Umbilical cord (tissue), 2 donors: ENCODE results near the gene EIF4G1. TPM values are rescaled to one million over a fixed set of nuclear protein-coding genes. Genes with fewer than 3 reads are reported as not detected.
A peak's percentile ranks its signal among the peaks of the same experiment; 100 is the strongest.
"Not testable (repeated sequence)": the region's sequence is repeated elsewhere in the genome, so short reads cannot be mapped to it uniquely, and the experiment has no call there.

Experiments
- DNase-seq: peaks from one replicate; pipeline ENCODE4 v3.0.0-alpha.2; 2015; ENCODE audit warnings: low spot score
- total RNA-seq: library from RNA; depleted of rRNA; stranded (reverse); fragments of >200 nt; gene quantifications from one replicate; pipeline ENCODE4 v1.2.3, GENCODE V29; 2014; ENCODE audit warnings: low replicate concordance; ENCODE audit not compliant: insufficient read depth

Gene EIF4G1
- total RNA-seq: 89.6 TPM

GRCh38 chr3:184314363-184314699, at the start of gene EIF4G1:
TSS of gene EIF4G1 (plus strand) at chr3:184314606. CDS start at chr3:184315797, 1,191 bp downstream.
- DNase-seq: peak; percentile 94

- not testable (repeated sequence) for DNase-seq
Observed at GRCh38 chr3:184267249-184267648, 47.2 kb upstream of the EIF4G1 start.

GRCh38 chr3:184272269-184272668, 42.1 kb upstream of the EIF4G1 start:
- no peak for DNase-seq

GRCh38 chr3:184275381-184275701, 39.1 kb upstream of the EIF4G1 start:
- DNase-seq: no peak

GRCh38 chr3:184275961-184276910, 38.2 kb upstream of the EIF4G1 start, which contains the start of gene ECE2:
TSS of gene ECE2 (plus strand) at chr3:184276022. CDS start at chr3:184276154, 132 bp downstream.
- DNase-seq: no peak

- no peak for DNase-seq
Observed at GRCh38 chr3:184277366-184277765, 37.0 kb upstream of the EIF4G1 start.

- no peak for DNase-seq
Observed at GRCh38 chr3:184282941-184283340, 31.5 kb upstream of the EIF4G1 start.

- no peak for DNase-seq
Observed at GRCh38 chr3:184283681-184284080, 30.7 kb upstream of the EIF4G1 start.

GRCh38 chr3:184284696-184285095, 29.7 kb upstream of the EIF4G1 start:
- DNase-seq: peak; percentile 65

GRCh38 chr3:184289426-184289938, 24.9 kb upstream of the EIF4G1 start:
- DNase-seq: no peak

- DNase-seq: no peak
Observed at GRCh38 chr3:184290331-184290730, 24.1 kb upstream of the EIF4G1 start.

GRCh38 chr3:184291044-184291737, 23.2 kb upstream of the EIF4G1 start:
- DNase-seq: no peak

- no peak for DNase-seq
Observed at GRCh38 chr3:184291738-184292445, 22.5 kb upstream of the EIF4G1 start.

GRCh38 chr3:184295771-184296170, 18.6 kb upstream of the EIF4G1 start:
- no peak for DNase-seq

- no peak for DNase-seq
Observed at GRCh38 chr3:184296616-184297015, 17.8 kb upstream of the EIF4G1 start.

GRCh38 chr3:184298759-184299487, 15.5 kb upstream of the EIF4G1 start, which contains the start of gene PSMD2:
TSS of gene PSMD2 (plus strand) at chr3:184299241. CDS start at chr3:184299267, 26 bp downstream.
- peak; percentile 98 for DNase-seq

GRCh38 chr3:184299488-184300377, 14.7 kb upstream of the EIF4G1 start:
- DNase-seq: no peak

- DNase-seq: no peak
Observed at GRCh38 chr3:184300378-184300720, 14.1 kb upstream of the EIF4G1 start.

- no peak for DNase-seq
Observed at GRCh38 chr3:184305577-184305976, 8.8 kb upstream of the EIF4G1 start.

GRCh38 chr3:184306341-184306972, 7.9 kb upstream of the EIF4G1 start:
- DNase-seq: no peak
